Upper lobe of left lung (tissue), 4 donors: ENCODE data around the gene HKDC1.

Experiments used
- EP300 ChIP-seq, 4 donors: sonication (generic); formaldehyde crosslinking; IDR thresholded peaks; one replicate each; pipeline ENCODE4 v1.5.1; 2017; ENCODE audit warnings: antibody characterized with exemption in 4 of 4, control low read depth in 2 of 4
- POLR2A ChIP-seq, 4 donors: fragments of 450-650 bp; IDR thresholded peaks; one replicate each; pipeline ENCODE4 v1.5.1; 2016 to 2017; ENCODE audit warnings: antibody characterized with exemption in 4 of 4, mild to moderate bottlenecking in 2 of 4
- POLR2AphosphoS5 ChIP-seq, 2 donors: sonication (generic); formaldehyde crosslinking; IDR thresholded peaks; one replicate each; pipeline ENCODE4 v1.5.1; 2017; ENCODE audit warnings: antibody characterized with exemption in 2 of 2
- TF ChIP-seq, protein P1 (sequence below), 6 experiments: fragments of 450-650 bp in 4 of 6; fragments of 200-600 bp in 2 of 6; sonication (generic) in 2 of 6; IDR thresholded peaks; one replicate each; pipeline ENCODE4 v1.5.1; 2016 to 2019; ENCODE audit warnings: antibody characterized with exemption in 6 of 6

- TF ChIP-seq, protein P1, sequence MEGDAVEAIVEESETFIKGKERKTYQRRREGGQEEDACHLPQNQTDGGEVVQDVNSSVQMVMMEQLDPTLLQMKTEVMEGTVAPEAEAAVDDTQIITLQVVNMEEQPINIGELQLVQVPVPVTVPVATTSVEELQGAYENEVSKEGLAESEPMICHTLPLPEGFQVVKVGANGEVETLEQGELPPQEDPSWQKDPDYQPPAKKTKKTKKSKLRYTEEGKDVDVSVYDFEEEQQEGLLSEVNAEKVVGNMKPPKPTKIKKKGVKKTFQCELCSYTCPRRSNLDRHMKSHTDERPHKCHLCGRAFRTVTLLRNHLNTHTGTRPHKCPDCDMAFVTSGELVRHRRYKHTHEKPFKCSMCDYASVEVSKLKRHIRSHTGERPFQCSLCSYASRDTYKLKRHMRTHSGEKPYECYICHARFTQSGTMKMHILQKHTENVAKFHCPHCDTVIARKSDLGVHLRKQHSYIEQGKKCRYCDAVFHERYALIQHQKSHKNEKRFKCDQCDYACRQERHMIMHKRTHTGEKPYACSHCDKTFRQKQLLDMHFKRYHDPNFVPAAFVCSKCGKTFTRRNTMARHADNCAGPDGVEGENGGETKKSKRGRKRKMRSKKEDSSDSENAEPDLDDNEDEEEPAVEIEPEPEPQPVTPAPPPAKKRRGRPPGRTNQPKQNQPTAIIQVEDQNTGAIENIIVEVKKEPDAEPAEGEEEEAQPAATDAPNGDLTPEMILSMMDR (IDR thresholded peaks at IDR 0.05), result no peak
- TF ChIP-seq POLR2A (IDR thresholded peaks at IDR 0.05) (no peak), POLR2AphosphoS5 (IDR thresholded peaks at IDR 0.05) (no peak), EP300 (IDR thresholded peaks at IDR 0.05) (no peak)
Measured at GRCh38 chr10:69229616-69229916, 9.4 kb downstream of the HKDC1 start.
